Cardiac muscle cell (in vitro differentiated cells and primary cell): ENCODE results near the gene ZNF514. TPM values are rescaled to one million over a fixed set of nuclear protein-coding genes. Genes with fewer than 3 reads are reported as not detected.
"Not testable (repeated sequence)": the region's sequence is repeated elsewhere in the genome, so short reads cannot be mapped to it uniquely, and the experiment has no call there.

Source experiments
- DNase-seq, 2 donors: peaks; one replicate each; pipeline versions ENCODE4 v3.0.0 to v3.0.0-alpha.2; 2010 to 2017; ENCODE audit warnings: low read depth in 1 of 2, low spot score in 1 of 2
- H3K27ac ChIP-seq: fragments of 200-600 bp; sonication (generic); 2 replicates; pipeline ENCODE4 v1.5.1; 2016
- H3K27me3 ChIP-seq: fragments of 200-600 bp; sonication (generic); 2 replicates; pipeline ENCODE4 v1.6.0; 2016; ENCODE audit warnings: control low read depth
- H3K36me3 ChIP-seq: fragments of 200-600 bp; sonication (generic); 2 replicates; pipeline ENCODE4 v1.5.1; 2016; ENCODE audit warnings: control low read depth
- H3K4me1 ChIP-seq: fragments of 200-600 bp; sonication (generic); 2 replicates; pipeline ENCODE4 v1.8.1; 2017; ENCODE audit warnings: low read depth, mild to moderate bottlenecking, mixed run types
- H3K4me3 ChIP-seq: fragments of 200-600 bp; sonication (generic); 2 replicates; pipeline ENCODE4 v1.5.1; 2016; ENCODE audit warnings: mild to moderate bottlenecking
- H3K9me3 ChIP-seq: fragments of 200-600 bp; sonication (generic); 2 replicates; pipeline ENCODE4 v1.5.1; 2017; ENCODE audit warnings: low read depth, mild to moderate bottlenecking, control low read depth
- CTCF ChIP-seq: IDR thresholded peaks from 2 replicates; pipeline ENCODE4 v1.5.1; 2012; ENCODE audit warnings: low read depth, mild to moderate bottlenecking, low read length
- polyA plus RNA-seq: library from polyadenylated mRNA; unstranded; fragments of >200 nt; fragmentation: Nextera tagmentation; extraction: Ambion mirVana; gene quantifications from 2 replicates; pipeline ENCODE4 v1.2.1, GENCODE V29; 2016
- total RNA-seq: library from RNA; depleted of rRNA; stranded (reverse); fragments of >200 nt; gene quantifications from 2 replicates; pipeline ENCODE4 v1.2.3, GENCODE V29; 2016

The ZNF514 gene
- total and polyA plus RNA-seq, 2 experiments from 2014 or later = 18.4 to 21.7 TPM

- H3K36me3 ChIP-seq = peaks cover 63% of the 10 kb centered on the region
- no peak for DNase-seq
- no peak overlapping the region for H3K27ac ChIP-seq
- TF ChIP-seq CTCF = no peak
- no peaks in the 10 kb centered on the region for H3K27me3 ChIP-seq
- no peaks in the 10 kb centered on the region for H3K9me3 ChIP-seq
- H3K4me3 ChIP-seq = no peak overlapping the region
- H3K4me1 ChIP-seq = no peaks in the 10 kb centered on the region
Measured at GRCh38 chr2:95110395-95110794, 49.3 kb downstream of the ZNF514 start.

GRCh38 chr2:95109260-95109659 is 50.4 kb downstream of the ZNF514 start:
- TF ChIP-seq CTCF = no peak
- H3K9me3 ChIP-seq = no peaks in the 10 kb centered on the region
- no peaks in the 10 kb centered on the region for H3K4me1 ChIP-seq
- no peaks in the 10 kb centered on the region for H3K27me3 ChIP-seq
- H3K4me3 ChIP-seq = no peak overlapping the region
- H3K27ac ChIP-seq = no peak overlapping the region
- peaks cover 66% of the 10 kb centered on the region for H3K36me3 ChIP-seq
- DNase-seq = no peak

- Histone ChIP-seq H3K4me1 (no peaks in the 10 kb centered on the region), H3K36me3 (peaks cover 80% of the 10 kb centered on the region)
Measured at GRCh38 chr2:95106081-95106480, 53.6 kb downstream of the ZNF514 start.

GRCh38 chr2:95104606-95105005 is 55.0 kb downstream of the ZNF514 start:
- no peaks in the 10 kb centered on the region for H3K9me3 ChIP-seq
- no peak for TF ChIP-seq CTCF
- H3K4me1 ChIP-seq = no peaks in the 10 kb centered on the region
- H3K36me3 ChIP-seq = peaks cover 84% of the 10 kb centered on the region
- H3K27me3 ChIP-seq = no peaks in the 10 kb centered on the region
- DNase-seq = no peak
- H3K27ac ChIP-seq = no peak overlapping the region
- no peak overlapping the region for H3K4me3 ChIP-seq

More at GRCh38 chr2:95106081-95106480, 53.6 kb downstream of the ZNF514 start:
- H3K27ac ChIP-seq = no peak overlapping the region
- no peaks in the 10 kb centered on the region for H3K27me3 ChIP-seq
- H3K4me3 ChIP-seq = no peak overlapping the region
- no peak for DNase-seq
- TF ChIP-seq CTCF = no peak
- H3K9me3 ChIP-seq = no peaks in the 10 kb centered on the region

GRCh38 chr2:95099910-95100309 is 59.7 kb downstream of the ZNF514 start:
- Histone ChIP-seq H3K9me3 (no peaks in the 10 kb centered on the region), H3K36me3 (peaks cover 47% of the 10 kb centered on the region)

GRCh38 chr2:95098273-95098672 is 61.4 kb downstream of the ZNF514 start:
- H3K9me3 ChIP-seq, DNase-seq, H3K4me3 ChIP-seq, H3K27me3 ChIP-seq, H3K4me1 ChIP-seq, H3K27ac ChIP-seq: not testable (repeated sequence)
- H3K36me3 ChIP-seq = peaks cover 32% of the 10 kb centered on the region

More at GRCh38 chr2:95099910-95100309, 59.7 kb downstream of the ZNF514 start:
- no peak for TF ChIP-seq CTCF
- DNase-seq = no peak
- H3K4me1 ChIP-seq = no peaks in the 10 kb centered on the region
- no peak overlapping the region for H3K4me3 ChIP-seq
- no peak overlapping the region for H3K27ac ChIP-seq
- no peaks in the 10 kb centered on the region for H3K27me3 ChIP-seq

Other genes starting within 250 kb of the ZNF514 start
- 0.49 TPM in 1 of 2 replicates, not detected in the other for gene MAL, start 134.1 kb downstream of the ZNF514 start, total RNA-seq
- not detected in 2 replicates for gene MAL, start 134.1 kb downstream of the ZNF514 start, polyA plus RNA-seq
- 66.9 and 116 TPM in 2 replicates for gene MRPS5, start 38.0 kb downstream of the ZNF514 start, total RNA-seq
- 73.5 and 118 TPM in 2 replicates for gene MRPS5, start 38.0 kb downstream of the ZNF514 start, polyA plus RNA-seq
- 4.7 and 6.4 TPM in 2 replicates for gene ZNF2, start 6.0 kb upstream of the ZNF514 start, total RNA-seq
- 4.2 and 5.6 TPM in 2 replicates for gene ZNF2, start 6.0 kb upstream of the ZNF514 start, polyA plus RNA-seq
- 7.3 and 12.6 TPM in 2 replicates for gene ZNF892, start 47.7 kb upstream of the ZNF514 start, total RNA-seq
- gene ZNF892, start 47.7 kb upstream of the ZNF514 start, polyA plus RNA-seq = 2.6 and 4.7 TPM in 2 replicates
- gene PROM2, start 114.6 kb upstream of the ZNF514 start, total RNA-seq = 2.6 and 16.0 TPM in 2 replicates
- 1.4 and 2.3 TPM in 2 replicates for gene PROM2, start 114.6 kb upstream of the ZNF514 start, polyA plus RNA-seq
- 3.6 and 5.2 TPM in 2 replicates for gene KCNIP3, start 137.5 kb upstream of the ZNF514 start, total RNA-seq
- 1.2 and 2.6 TPM in 2 replicates for gene KCNIP3, start 137.5 kb upstream of the ZNF514 start, polyA plus RNA-seq
- 57.7 and 64.9 TPM in 2 replicates for gene FAHD2A, start 242.9 kb upstream of the ZNF514 start, total RNA-seq
- gene FAHD2A, start 242.9 kb upstream of the ZNF514 start, polyA plus RNA-seq = 66.1 and 66.5 TPM in 2 replicates